CD14-positive monocyte (primary cell): ENCODE results near the gene ZNF263. TPM values are rescaled to one million over a fixed set of nuclear protein-coding genes. Genes with fewer than 3 reads are reported as not detected.

Experiments
- DNase-seq, 3 donors: peaks; one replicate each; pipeline ENCODE4 v3.0.0-alpha.2; 2011 to 2022
- H2AFZ ChIP-seq: 2 replicates; pipeline ENCODE4 v1.6.0; 2012; ENCODE audit warnings: mild to moderate bottlenecking, low read depth, low read length, inconsistent platforms; ENCODE audit not compliant: insufficient read depth, poor library complexity, severe bottlenecking
- H3K27ac ChIP-seq, 2 donors: 1 replicate in 1 of 2; 2 replicates in 1 of 2; pipeline ENCODE4 v1.5.1; 2012 to 2013; ENCODE audit warnings: low read length in 2 of 2, control low read depth in 1 of 2, inconsistent platforms in 1 of 2, low read depth in 1 of 2, mild to moderate bottlenecking in 1 of 2
- H3K27me3 ChIP-seq, 2 donors: one replicate each; pipeline versions ENCODE4 v1.6.0 to v1.6.1; 2011 to 2013; ENCODE audit warnings: low read length in 2 of 2; ENCODE audit not compliant: control insufficient read depth in 2 of 2, insufficient read depth in 2 of 2
- H3K36me3 ChIP-seq, 2 donors: replicated peaks in 1 of 2; 1 replicate in 1 of 2; 2 replicates in 1 of 2; pipeline versions ENCODE4 v1.5.1 to v1.6.1; 2012 to 2013; ENCODE audit warnings: low read length in 2 of 2, control low read depth in 1 of 2, inconsistent platforms in 1 of 2, mild to moderate bottlenecking in 1 of 2; ENCODE audit not compliant: insufficient read depth in 2 of 2, control insufficient read depth in 1 of 2
- H3K4me1 ChIP-seq, 2 donors: 1 replicate in 1 of 2; 2 replicates in 1 of 2; pipeline versions ENCODE4 v1.5.1 to v1.6.1; 2012 to 2013; ENCODE audit warnings: low read length in 2 of 2, control low read depth in 1 of 2, inconsistent platforms in 1 of 2, mild to moderate bottlenecking in 1 of 2, moderate library complexity in 1 of 2; ENCODE audit not compliant: insufficient read depth in 2 of 2, control insufficient read depth in 1 of 2
- H3K4me2 ChIP-seq: replicated peaks from 2 replicates; pipeline ENCODE3; 2012; ENCODE audit warnings: low read length, moderate library complexity, mild to moderate bottlenecking; ENCODE audit not compliant: poor library complexity, severe bottlenecking; ENCODE audit errors: extremely low read depth
- H3K4me3 ChIP-seq, 3 experiments: fragments of 200-600 bp in 1 of 3; sonication (generic) in 1 of 3; replicated peaks in 1 of 3; 1 replicate in 2 of 3; 2 replicates in 1 of 3; pipeline ENCODE4 v1.5.1; 2011 to 2013; ENCODE audit warnings: low read length in 3 of 3, mild to moderate bottlenecking in 3 of 3, control low read depth in 2 of 3, low read depth in 2 of 3, inconsistent platforms in 1 of 3, moderate library complexity in 1 of 3
- H3K79me2 ChIP-seq: 2 replicates; pipeline ENCODE4 v1.6.0; 2012; ENCODE audit warnings: mild to moderate bottlenecking, control low read depth, inconsistent platforms, low read length, moderate library complexity; ENCODE audit not compliant: insufficient read depth
- H3K9ac ChIP-seq: 2 replicates; pipeline ENCODE4 v1.6.0; 2017; ENCODE audit warnings: low read length, mild to moderate bottlenecking; ENCODE audit not compliant: insufficient read depth, poor library complexity, severe bottlenecking
- H3K9me3 ChIP-seq, 2 donors: replicated peaks in 1 of 2; 1 replicate in 1 of 2; 2 replicates in 1 of 2; pipeline versions ENCODE4 v1.5.1 to v1.6.1; 2012 to 2013; ENCODE audit warnings: low read length in 2 of 2, control low read depth in 1 of 2; ENCODE audit not compliant: control insufficient read depth in 1 of 2, insufficient read depth in 1 of 2
- H4K20me1 ChIP-seq: 2 replicates; pipeline ENCODE4 v1.6.0; 2012; ENCODE audit warnings: mild to moderate bottlenecking, low read length, control low read depth, moderate library complexity; ENCODE audit not compliant: insufficient read depth
- H3K27ac Mint-ChIP-seq, 7 donors: one replicate each; pipeline ENCODE4 v1.8.0; 2020; ENCODE audit warnings: mild to moderate bottlenecking in 7 of 7, mixed read lengths in 7 of 7, moderate library complexity in 6 of 7, inconsistent platforms in 2 of 7
- H3K27me3 Mint-ChIP-seq, 3 donors: one replicate each; pipeline ENCODE4 v1.8.0; 2021 to 2022; ENCODE audit warnings: low read depth in 3 of 3, mild to moderate bottlenecking in 3 of 3, mixed read lengths in 3 of 3, moderate library complexity in 3 of 3, inconsistent platforms in 1 of 3
- H3K36me3 Mint-ChIP-seq, 2 donors: one replicate each; pipeline ENCODE4 v1.8.0; 2020; ENCODE audit warnings: mixed read lengths in 2 of 2, inconsistent platforms in 1 of 2, mild to moderate bottlenecking in 1 of 2
- H3K4me1 Mint-ChIP-seq: one replicate; pipeline ENCODE4 v1.8.0; 2020; ENCODE audit warnings: mild to moderate bottlenecking, mixed read lengths
- H3K4me3 Mint-ChIP-seq, 2 donors: one replicate each; pipeline ENCODE4 v1.8.0; 2020; ENCODE audit warnings: mild to moderate bottlenecking in 2 of 2, mixed read lengths in 2 of 2, moderate library complexity in 1 of 2
- H3K9me3 Mint-ChIP-seq, 7 donors: one replicate each; pipeline ENCODE4 v1.8.0; 2020 to 2022; ENCODE audit warnings: mixed read lengths in 7 of 7, mild to moderate bottlenecking in 6 of 7, moderate library complexity in 6 of 7, inconsistent platforms in 2 of 7
- CTCF ChIP-seq: fragments of 200-600 bp; IDR thresholded peaks from one replicate; pipeline ENCODE4 v1.8.0; 2022; ENCODE audit warnings: antibody characterized with exemption, mild to moderate bottlenecking
- WGBS: methylation state at CpG from one replicate; pipeline ENCODE4 v1.1.5; 2013; ENCODE audit warnings: missing lambda C conversion rate; ENCODE audit not compliant: insufficient coverage; 5-methylcytosine and 5-hydroxymethylcytosine counted together
- intact Hi-C, 2 donors: fragments of 100-400 bp; cut with micrococcal nuclease; formaldehyde crosslinking; loops; one replicate each; pipeline versions ENCODE4 v1.15.0 to v1.15.1; 2023
- polyA plus RNA-seq, 3 donors: library from polyadenylated mRNA; depleted of rRNA in 1 of 3; unstranded in 2 of 3; stranded (reverse) in 1 of 3; fragments of 300-500 nt in 2 of 3; fragments of >200 nt in 1 of 3; fragmentation: Illumina TruSeq in 2 of 3; gene quantifications; 1 replicate in 2 of 3; 2 replicates in 1 of 3; pipeline ENCODE4 v1.2.3, GENCODE V29; 2012 to 2021

ZNF263 gene
- polyA plus RNA-seq, 3 donors: 11.5 to 21.5 (median 13.1) TPM

GRCh38 chr16:3241761-3242160, 41.5 kb upstream of the ZNF263 start:
- Histone ChIP-seq H3K9ac (no peak overlapping the region), H3K27me3 (no peaks in the 10 kb centered on the region), H2AFZ (no peak overlapping the region), H3K9me3 (no peaks in the 10 kb centered on the region), H3K4me1 (peaks cover 21 to 24% of the 10 kb centered on the region in 2 donors), H3K36me3 (peaks cover 61 to 70% of the 10 kb centered on the region in 2 donors), H3K4me2 (no peak overlapping the region), H4K20me1 (peaks cover 97% of the 10 kb centered on the region), H3K4me3 (no peak overlapping the region), H3K79me2 (peaks cover 55% of the 10 kb centered on the region), H3K27ac (no peak overlapping the region)
- peaks cover 2 to 8% (median 3%) of the 10 kb centered on the region in 3 donors for H3K27me3 Mint-ChIP-seq
- H3K36me3 Mint-ChIP-seq: peaks cover 63 to 73% of the 10 kb centered on the region in 2 donors
- peaks cover 35% of the 10 kb centered on the region for H3K4me1 Mint-ChIP-seq
- 50% methylated on average over 2 of the region's 5 CpGs for WGBS
- H3K4me3 Mint-ChIP-seq: no peak overlapping the region
- intact Hi-C loops: no loop called here
- H3K27ac Mint-ChIP-seq: no peak overlapping the region
- no peak for TF ChIP-seq CTCF
- no peak for DNase-seq
- H3K9me3 Mint-ChIP-seq: peaks cover 0 to 5% (median 2%) of the 10 kb centered on the region in 7 donors

GRCh38 chr16:3242709-3243108, 40.6 kb upstream of the ZNF263 start:
- Mint-ChIP-seq H3K4me3 (peak overlapping the region in 1 of 2 donors; percentile 16), H3K9me3 (peaks cover 0 to 5% (median 0%) of the 10 kb centered on the region in 7 donors), H3K4me1 (peaks cover 35% of the 10 kb centered on the region), H3K27ac (peak overlapping the region; percentile 45 to 85 (median 79)), H3K36me3 (peaks cover 73 to 82% of the 10 kb centered on the region in 2 donors), H3K27me3 (peaks cover 2 to 7% (median 3%) of the 10 kb centered on the region in 3 donors)
- H3K4me1 ChIP-seq: peaks cover 21 to 29% of the 10 kb centered on the region in 2 donors
- H2AFZ ChIP-seq: no peak overlapping the region
- peak overlapping the region in 1 of 2 donors; percentile 55 for H3K27ac ChIP-seq
- peak overlapping the region in 1 of 3 experiments; percentile 8 for H3K4me3 ChIP-seq
- peaks cover 97% of the 10 kb centered on the region for H4K20me1 ChIP-seq
- DNase-seq: peak; percentile 62 to 88 (median 84)
- H3K36me3 ChIP-seq: peaks cover 71 to 79% of the 10 kb centered on the region in 2 donors
- peak overlapping the region; percentile 1 for H3K4me2 ChIP-seq
- no peaks in the 10 kb centered on the region for H3K9me3 ChIP-seq
- no peak overlapping the region for H3K9ac ChIP-seq
- TF ChIP-seq CTCF: no peak
- no peaks in the 10 kb centered on the region for H3K27me3 ChIP-seq
- 31% methylated on average over 5 of the region's 11 CpGs for WGBS
- intact Hi-C loops: no loop called here
- peaks cover 62% of the 10 kb centered on the region for H3K79me2 ChIP-seq
